Lower lobe of right lung (tissue), 2 donors: ENCODE measurements around the gene TMEM54. TPM values are rescaled to one million over a fixed set of nuclear protein-coding genes. Genes with fewer than 3 reads are reported as not detected.

ENCODE experiments used
- ATAC-seq, 2 donors: fragments of 200-7000 bp; cut with Tn5 transposase; one replicate each; pipeline ENCODE4 v1.9.1; 2020 to 2022; ENCODE audit warnings: mild to moderate bottlenecking in 2 of 2, moderate library complexity in 2 of 2
- DNase-seq: peaks from one replicate; pipeline ENCODE4 v3.0.0-alpha.2; 2020
- H3K27ac ChIP-seq: fragments of 200-600 bp; one replicate; pipeline ENCODE4 v1.8.0; 2022
- H3K27me3 ChIP-seq: fragments of 200-600 bp; one replicate; pipeline ENCODE4 v1.8.0; 2022; ENCODE audit warnings: low read depth
- H3K36me3 ChIP-seq: fragments of 200-600 bp; one replicate; pipeline ENCODE4 v1.8.0; 2022; ENCODE audit warnings: mild to moderate bottlenecking
- H3K4me1 ChIP-seq: fragments of 200-600 bp; one replicate; pipeline ENCODE4 v1.8.0; 2022
- H3K4me3 ChIP-seq: fragments of 200-600 bp; one replicate; pipeline ENCODE4 v1.8.0; 2022; ENCODE audit warnings: mild to moderate bottlenecking
- H3K9me3 ChIP-seq: fragments of 200-600 bp; one replicate; pipeline ENCODE4 v1.8.0; 2022
- CTCF ChIP-seq: fragments of 200-600 bp; IDR thresholded peaks from one replicate; pipeline ENCODE4 v1.8.0; 2022; ENCODE audit warnings: antibody characterized with exemption, mild to moderate bottlenecking
- intact Hi-C: fragments of 100-400 bp; cut with DNase I; formaldehyde crosslinking; loops from one replicate; pipeline ENCODE4 v1.11.0; 2022
- total RNA-seq: library from RNA; stranded (reverse); fragmentation: NEBNext Ultra II Directional; extraction: Animal tissue kit (Norgen Biotek cat#: 25700); gene quantifications from one replicate; pipeline ENCODE4 v1.2.1, GENCODE V29; 2021
- donor health status: DM: no; HTN: yes; CAD: no; lungs with severe emphysema.

Gene TMEM54
- total RNA-seq, 1 donor from 2014 or later: 44.0 TPM

- Histone ChIP-seq H3K27ac (no peak overlapping the region), H3K4me3 (no peak overlapping the region), H3K36me3 (no peaks in the 10 kb centered on the region), H3K9me3 (no peaks in the 10 kb centered on the region), H3K27me3 (peaks cover 41% of the 10 kb centered on the region), H3K4me1 (no peaks in the 10 kb centered on the region)
- DNase-seq (no peak), ATAC-seq (no peak)
- intact Hi-C loops: no loop called here
- no peak for TF ChIP-seq CTCF
Observed at GRCh38 chr1:32881871-32882850, 19.0 kb downstream of the TMEM54 start.

GRCh38 chr1:32881291-32881690 is 19.9 kb downstream of the TMEM54 start:
- Histone ChIP-seq H3K27me3 (peaks cover 41% of the 10 kb centered on the region), H3K9me3 (no peaks in the 10 kb centered on the region), H3K27ac (no peak overlapping the region), H3K4me1 (peaks cover 5% of the 10 kb centered on the region), H3K36me3 (no peaks in the 10 kb centered on the region), H3K4me3 (no peak overlapping the region)
- TF ChIP-seq CTCF: no peak
- DNase-seq (no peak), ATAC-seq (no peak)
- intact Hi-C loops: no loop called here

GRCh38 chr1:32878637-32879041 is 22.6 kb downstream of the TMEM54 start:
- DNase-seq (no peak), ATAC-seq (no peak)
- H3K36me3 ChIP-seq: no peaks in the 10 kb centered on the region
- H3K9me3 ChIP-seq: no peaks in the 10 kb centered on the region
- H3K4me3 ChIP-seq: no peak overlapping the region
- TF ChIP-seq CTCF: no peak
- H3K27ac ChIP-seq: no peak overlapping the region
- H3K27me3 ChIP-seq: peaks cover 18% of the 10 kb centered on the region
- H3K4me1 ChIP-seq: peaks cover 6% of the 10 kb centered on the region
- intact Hi-C loops: no loop called here

- no peak for ATAC-seq
- intact Hi-C loops: no loop called here
- no peak for DNase-seq
- no peak for TF ChIP-seq CTCF
- no peaks in the 10 kb centered on the region for H3K9me3 ChIP-seq
- peaks cover 6% of the 10 kb centered on the region for H3K4me1 ChIP-seq
- no peak overlapping the region for H3K4me3 ChIP-seq
- no peak overlapping the region for H3K27ac ChIP-seq
- H3K36me3 ChIP-seq: no peaks in the 10 kb centered on the region
- H3K27me3 ChIP-seq: peaks cover 20% of the 10 kb centered on the region
Observed at GRCh38 chr1:32878183-32878582, 23.0 kb downstream of the TMEM54 start.

- DNase-seq: no peak
- intact Hi-C loops: no loop called here
- no peak overlapping the region for H3K27ac ChIP-seq
Observed at GRCh38 chr1:32877211-32878110, 23.7 kb downstream of the TMEM54 start.

More at GRCh38 chr1:32877211-32878110, 23.7 kb downstream of the TMEM54 start:
- Histone ChIP-seq H3K4me3 (no peak overlapping the region), H3K9me3 (no peaks in the 10 kb centered on the region), H3K36me3 (no peaks in the 10 kb centered on the region), H3K27me3 (peaks cover 25% of the 10 kb centered on the region), H3K4me1 (peaks cover 8% of the 10 kb centered on the region)
- TF ChIP-seq CTCF: no peak
- no peak for ATAC-seq
